Measurements from ENCODE around the gene ASB16.

DNA sequence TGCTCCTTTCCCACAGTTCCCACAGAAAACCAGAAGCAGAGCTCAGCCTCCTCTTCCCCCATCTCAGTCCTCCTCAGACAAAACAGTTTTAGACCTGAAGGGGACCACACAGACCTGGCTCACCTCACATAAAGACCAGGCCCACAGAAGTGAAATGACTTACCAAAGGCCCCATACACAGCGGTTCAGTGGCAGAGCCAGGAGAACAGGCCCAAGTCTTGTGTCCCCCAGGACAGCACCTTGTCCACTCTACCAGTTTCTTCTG is 43.7 kb downstream of the ASB16 start:
- no peak for TF ChIP-seq ZNF165 (CRISPR knock-in tag; IDR thresholded peaks at IDR 0.05; ENCODE audit: borderline replicate concordance)
- TF ChIP-seq CTBP1 (IDR thresholded peaks at IDR 0.05; ENCODE audit: borderline replicate concordance): no peak
- TF ChIP-seq RCOR1 (IDR thresholded peaks at IDR 0.05; ENCODE audit: borderline replicate concordance in 1 of 2, low read depth in 2 of 2, low read length in 2 of 2): no peak
